ENCODE measurements around the gene C9orf50.

Gene C9orf50

DNA sequence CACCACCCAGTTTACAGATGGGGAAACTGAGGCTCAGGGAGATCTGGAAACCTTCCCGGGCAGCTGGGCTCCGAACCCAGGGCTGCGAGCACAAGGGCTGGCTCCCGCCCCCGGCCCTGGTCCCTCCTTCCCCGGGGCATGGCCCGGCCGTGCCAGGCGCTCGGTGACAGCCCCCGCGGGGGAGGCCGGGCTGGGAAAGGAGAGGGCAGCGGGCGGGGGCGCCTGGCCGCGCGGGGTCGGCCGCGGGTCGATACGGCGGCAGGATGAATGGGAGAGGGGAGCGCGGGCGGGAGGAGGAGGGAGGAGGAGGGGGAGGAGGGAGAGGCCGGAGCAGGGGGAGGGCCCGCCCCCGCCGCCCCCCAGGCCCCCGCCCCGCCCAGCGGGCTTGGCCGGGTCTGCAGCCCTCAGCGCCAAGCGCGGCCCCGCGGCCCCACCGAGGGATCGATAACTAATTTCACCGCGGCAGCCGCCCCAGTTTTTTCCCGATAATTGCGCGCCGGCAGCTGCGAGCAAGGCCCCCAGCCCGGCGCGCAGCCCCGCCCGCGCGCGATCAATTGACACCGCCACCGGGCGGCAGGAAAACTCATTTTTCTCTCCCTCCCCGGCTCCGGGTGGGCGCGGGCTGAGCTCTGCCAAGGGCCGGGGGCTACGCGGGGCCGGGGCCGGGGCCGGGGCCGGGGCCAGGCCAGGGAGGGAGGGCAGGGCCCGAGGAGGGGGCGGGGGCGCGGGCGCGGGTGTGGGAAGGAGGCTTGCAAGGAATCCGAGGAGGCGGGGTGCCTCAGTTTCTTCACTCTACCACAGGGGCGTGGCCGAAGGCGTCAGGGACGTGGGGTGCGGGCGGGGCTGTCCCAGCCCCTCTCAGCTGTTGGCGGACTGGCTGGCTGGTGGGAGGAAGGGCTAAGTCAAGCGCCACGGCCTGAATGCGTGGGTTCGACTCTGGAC lies 52.1 kb downstream of the C9orf50 start:
- no peak for DNase-seq

DNA sequence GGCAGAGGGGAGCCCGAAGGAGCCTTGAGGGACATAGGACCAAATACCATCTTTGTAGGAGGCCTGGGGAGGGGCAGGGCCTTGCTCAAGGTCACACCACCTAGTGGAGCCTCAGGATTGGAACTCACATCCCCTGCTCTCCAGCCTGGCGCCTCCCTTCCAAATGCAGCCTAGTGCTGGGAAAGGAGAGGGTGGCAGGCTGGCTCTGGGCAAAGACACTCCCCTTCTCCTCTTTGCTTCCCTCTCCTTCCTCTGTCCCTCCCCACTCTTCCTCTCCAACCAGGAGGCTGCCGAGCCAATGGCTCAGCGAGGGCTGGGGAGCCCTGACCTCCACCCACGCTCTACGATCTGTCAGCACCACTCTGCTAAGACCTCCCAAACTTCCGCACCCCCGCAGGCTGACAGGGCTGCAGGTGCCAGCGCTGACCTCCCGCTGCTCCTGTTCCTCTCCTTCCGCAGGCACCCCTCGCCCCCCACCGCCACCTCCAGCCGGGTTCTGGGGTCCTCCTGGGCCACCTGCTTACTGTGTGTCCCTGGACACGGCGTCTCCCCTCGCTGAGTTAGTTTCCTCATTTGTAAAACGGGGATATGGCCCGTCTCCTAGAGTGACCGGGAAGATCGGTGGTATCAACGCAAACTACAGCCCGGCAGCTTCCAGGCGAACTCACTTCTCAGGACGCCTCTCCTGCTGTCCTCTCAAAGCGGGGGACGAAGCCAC lies 52.9 kb downstream of the C9orf50 start:
- no peak for DNase-seq

- DNase-seq = no peak
Measured at GRCh38 chr9:129567329-129567728, 53.6 kb downstream of the C9orf50 start.

DNA sequence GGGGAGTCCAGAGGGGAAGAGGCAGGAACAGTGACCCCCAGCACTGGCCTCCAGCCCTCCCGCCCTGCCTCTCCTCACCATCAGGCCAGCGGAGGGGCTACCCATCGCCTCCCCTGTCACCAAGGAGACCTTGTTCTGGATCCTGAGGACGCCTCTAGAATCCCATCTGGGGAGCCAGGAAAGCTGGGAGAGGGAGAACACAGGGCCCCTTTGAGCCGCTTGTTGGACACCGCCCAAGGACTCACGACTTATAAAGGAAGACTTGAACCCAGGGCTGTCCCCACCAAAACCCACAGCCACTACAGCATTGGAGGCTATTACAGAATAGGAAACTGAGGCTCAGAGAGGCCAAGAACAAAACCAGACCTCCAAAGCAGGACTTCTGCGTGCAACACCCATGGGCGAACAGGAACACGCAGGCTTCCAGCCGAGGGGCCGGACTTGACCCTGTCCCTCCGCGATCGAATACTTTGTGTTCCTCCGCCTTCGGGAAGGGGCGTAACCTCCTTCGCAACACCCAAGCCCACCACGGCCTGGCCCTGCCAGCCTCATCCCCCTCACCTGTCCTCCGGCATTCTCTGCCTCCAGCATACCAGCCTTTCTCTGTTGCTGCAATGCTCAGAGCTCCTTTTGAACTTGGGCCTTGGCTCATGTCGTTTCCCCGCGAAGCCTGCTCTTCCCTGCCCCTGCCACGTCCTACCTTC lies 54.2 kb downstream of the C9orf50 start:
- DNase-seq = no peak

- no peak for DNase-seq
Measured at GRCh38 chr9:129562917-129563316, 58.0 kb downstream of the C9orf50 start.

DNA sequence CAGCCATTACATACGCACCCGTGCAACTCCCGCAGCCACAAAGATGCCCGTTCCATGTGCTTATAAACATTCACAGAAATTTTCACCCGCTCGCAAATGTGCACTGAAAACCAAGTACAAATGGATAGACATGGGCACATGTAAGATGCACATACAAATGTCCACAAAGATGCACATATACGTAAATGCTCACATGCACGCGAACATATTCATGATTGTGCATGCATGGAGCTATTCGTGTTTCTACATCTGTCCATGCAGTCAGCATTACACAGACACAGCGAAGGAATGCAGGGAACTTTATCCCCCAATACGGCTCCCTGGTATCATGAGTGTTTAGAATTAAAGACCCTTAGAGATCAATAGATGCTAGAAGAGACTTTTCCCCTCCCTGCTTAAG lies 58.4 kb downstream of the C9orf50 start:
- DNase-seq = no peak
